ENCODE data around the gene GGACT.
"Not testable (repeated sequence)": the region's sequence is repeated elsewhere in the genome, so short reads cannot be mapped to it uniquely, and the experiment has no call there.

GGACT gene

DNA sequence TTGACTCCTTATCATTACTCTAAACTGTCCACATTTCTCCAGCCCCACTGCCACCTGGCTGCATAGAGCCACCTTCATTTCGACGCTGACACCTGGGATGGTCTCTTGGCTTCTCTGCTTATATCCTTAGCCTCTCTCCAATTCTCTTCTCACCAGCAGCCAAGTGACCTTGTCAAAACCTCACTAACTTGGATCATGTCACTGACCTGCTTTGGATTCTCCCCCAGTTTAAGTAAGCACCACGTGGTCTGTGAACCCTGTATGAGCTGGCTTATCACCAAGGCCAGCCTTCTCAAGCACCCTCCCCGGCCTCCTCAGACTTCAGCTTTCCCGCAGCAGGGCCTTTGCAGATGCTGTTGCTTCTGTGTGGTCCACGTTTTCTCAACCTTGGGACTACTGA lies 12.3 kb upstream of the GGACT start:
- DNase-seq = no peak

DNA sequence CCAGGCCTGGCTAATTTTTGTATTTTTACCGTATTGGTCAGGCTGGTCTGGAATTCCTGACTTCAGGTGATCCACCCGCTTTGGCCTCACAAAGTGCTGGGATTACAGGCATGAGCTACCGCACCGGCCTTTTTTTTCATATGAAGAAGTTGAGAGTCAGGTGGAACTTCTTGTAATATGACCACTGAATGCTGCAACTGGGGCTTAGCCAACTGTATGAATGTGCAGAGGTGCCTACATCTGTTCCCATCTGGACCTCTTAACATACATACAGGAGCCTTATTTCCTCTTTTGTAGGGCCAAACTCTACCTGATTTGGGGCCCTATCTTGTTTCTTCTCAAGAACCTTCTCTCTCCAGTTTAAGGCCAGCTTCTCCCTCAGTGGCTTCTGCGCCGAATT lies 11.9 kb upstream of the GGACT start:
- DNase-seq = no peak

DNA sequence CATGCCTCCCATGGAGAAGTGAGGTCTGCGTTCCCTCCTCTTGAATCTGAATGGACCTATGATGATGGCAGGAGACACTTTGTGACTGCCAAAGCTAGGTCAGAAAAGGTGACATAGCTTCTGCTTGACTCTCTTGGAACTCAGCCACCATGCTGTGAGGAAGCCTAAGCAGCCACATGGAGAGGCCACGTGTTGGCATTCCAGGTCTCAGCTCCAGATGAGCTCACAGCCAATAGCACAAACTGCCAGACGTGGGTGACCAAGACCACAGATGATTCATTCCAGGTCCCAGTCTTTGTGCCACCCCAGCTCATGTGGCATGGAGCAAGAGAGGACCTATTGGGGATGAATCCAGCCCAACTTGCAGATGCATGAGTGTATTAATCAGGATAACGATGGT lies 8.7 kb upstream of the GGACT start:
- no peak for DNase-seq

DNA sequence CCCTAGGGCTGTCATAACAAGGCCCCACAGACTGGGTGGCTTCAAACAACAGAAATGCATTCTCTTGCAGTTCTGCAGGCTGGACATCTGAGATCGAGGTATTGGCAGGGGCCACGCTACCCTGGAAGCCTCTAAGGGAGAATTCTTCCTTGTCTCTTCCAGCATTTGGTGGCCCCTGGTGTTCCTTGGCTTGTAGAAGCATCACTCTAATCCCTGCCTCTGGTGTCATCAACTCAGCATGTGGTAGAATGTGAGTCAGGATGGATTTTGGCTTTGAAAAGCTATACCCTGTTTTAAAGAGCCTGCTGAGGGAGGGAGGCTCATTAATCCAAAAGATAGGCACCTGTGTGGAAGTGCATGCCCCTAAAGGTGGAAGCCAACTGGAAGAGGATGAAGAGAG lies 7.9 kb upstream of the GGACT start:
- DNase-seq = no peak

DNA sequence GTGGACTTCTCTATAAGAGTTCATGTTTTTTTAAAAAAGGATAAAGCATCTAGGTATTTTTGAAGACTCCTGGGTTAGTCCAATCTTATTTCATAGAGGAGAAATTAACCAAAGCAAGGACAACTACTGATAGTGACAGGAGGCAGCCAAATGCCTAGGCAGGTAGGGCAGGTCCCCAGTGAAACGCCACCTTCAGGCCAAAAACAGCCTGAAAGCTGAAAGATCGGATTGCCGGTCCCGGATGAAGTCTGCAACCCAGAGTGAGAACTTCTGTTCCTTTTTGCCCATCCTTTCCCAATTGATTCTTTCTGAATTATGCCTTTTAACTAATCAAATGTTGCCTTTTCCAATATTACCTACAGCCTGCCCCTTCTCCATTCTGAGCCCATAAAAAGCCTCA lies 6.1 kb upstream of the GGACT start:
- DNase-seq = no peak

DNA sequence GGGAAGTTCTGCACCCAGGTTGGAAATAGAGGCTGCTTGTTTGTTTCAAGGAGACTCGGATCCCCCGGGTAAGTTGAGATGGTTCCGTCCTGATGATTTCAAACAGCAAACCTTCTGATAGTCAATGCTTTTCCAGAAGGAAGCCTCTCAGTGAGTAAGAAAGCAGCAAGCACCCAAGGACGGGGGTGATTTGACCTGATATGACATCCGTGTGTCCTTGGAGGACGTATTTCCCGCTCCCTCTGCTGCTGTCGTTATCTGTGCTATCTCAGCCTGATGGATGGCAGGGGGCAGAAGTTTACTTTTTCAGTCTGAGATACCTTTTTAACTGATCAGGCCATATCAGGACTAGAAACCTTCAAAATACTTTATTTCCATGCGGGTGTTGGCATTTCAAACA lies 5.7 kb upstream of the GGACT start:
- no peak for DNase-seq

DNA sequence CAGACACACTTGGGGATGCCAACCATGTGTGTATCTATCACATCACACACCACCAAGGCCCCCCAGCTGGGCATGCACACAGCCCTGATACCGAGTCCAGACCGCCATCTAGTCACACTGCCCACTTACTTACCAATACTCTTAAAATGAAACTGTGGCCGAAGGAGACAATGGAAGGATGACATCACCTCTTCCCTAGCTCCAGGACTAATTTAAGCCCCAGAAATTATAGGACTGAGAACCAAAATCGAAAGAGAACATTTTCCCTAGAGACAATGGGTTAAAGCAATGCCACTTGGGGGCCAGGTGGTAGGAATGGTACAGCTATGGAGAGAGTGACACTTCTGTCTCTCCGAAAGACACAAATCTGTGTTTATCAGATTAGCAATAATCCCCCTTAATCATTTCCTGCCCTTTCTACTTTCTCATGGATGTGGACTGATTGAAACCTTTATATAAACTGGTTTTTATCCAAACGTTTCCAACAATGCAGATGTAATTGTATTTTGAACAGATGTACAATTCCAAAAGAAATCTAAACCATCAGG lies 663 bp upstream of the GGACT start:
- no peak for DNase-seq

DNA sequence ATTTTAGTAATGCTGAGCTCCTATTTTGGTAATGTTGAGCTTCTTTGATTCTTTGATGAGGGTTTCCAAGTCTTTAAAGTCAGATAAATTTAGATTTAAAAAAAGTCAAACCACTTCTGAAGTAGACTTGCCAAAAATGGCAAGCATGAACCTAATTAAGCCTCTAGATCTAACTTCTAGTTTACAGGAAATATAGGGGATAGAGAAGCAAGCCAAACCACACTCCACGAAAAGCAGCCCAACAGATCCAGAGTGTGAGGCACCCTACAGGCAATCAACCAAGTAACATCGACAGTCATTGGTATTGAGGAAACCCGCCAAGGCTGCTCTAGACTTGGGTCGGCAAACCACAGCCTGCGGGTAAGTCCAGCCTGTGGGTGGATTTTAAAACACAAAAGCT lies 3.7 kb downstream of the GGACT start:
- no peak for DNase-seq

DNA sequence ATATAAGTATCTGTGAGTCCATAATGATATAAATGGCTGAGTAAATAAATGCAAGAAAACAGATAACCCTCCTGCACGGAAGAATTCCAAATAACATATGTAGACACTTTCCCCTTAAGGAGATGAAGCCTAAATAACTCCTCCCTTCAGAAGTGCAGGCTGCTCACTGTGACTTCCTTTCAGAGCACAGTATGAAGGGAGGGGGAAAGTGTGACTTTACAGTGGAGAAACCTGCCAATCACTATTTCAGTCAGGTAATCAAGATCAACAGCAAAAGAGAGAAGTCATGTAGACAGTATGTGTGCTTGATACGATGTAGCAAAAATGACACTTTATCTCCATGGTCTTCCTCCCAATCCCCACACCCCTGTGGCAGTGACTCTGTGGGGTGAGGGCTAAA lies 7.1 kb downstream of the GGACT start:
- no peak for DNase-seq

DNA sequence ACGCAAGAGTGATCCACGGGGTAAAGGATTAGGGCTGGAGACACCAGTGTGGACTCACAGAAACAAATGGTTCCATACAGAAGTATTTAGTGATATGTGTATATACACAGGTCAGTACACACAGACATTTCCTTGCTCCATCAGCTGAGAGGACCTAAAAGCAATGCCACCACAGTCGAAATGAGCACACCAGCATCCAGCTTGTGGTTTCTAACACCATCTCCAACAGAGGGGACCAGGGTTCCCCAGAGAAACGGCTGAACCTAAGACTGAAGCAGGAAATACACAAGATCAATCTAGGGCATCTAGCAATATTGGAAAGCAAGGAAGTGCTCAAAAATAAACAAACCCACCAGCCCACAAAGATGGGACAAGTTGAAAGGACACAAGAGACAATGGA lies 7.6 kb downstream of the GGACT start:
- no peak for DNase-seq

DNA sequence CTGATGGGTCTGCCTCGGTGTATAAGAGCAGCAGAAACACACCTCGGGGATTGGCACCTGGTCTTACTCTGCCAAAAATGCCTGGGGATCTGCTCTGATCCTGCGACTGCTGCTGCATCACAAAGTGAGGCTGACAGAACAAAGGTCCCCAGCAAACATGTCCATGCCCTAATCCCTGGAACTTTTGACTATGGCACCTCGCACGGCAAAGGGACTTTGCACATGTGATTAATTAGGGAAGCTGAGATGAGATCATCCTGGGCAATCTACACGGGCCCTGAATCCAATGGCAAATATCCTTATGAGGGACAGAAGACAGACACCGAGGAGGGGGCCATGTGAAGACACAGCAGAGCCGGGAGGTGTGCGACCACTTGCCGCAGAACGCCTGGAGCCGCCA lies 8.5 kb downstream of the GGACT start:
- no peak for DNase-seq

DNA sequence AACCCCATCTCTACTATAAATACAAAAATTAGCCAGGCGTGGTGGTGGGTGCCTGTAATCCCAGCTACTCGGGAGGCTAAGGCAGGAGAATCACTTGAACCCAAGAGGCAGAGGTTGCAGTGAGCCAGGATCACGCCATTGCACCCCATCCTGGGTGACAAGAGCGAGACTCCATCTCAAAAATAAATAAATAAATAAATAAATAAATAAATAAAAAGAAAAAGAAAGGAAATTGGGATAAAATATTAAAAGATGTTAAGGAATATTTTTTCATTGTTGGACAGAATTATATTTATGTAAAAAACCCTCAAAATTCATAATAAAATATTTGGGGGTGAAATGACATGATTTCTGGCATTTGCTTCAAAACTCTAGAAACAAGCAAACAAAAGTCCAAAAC lies 11.3 kb downstream of the GGACT start:
- DNase-seq = not testable (repeated sequence)

DNA sequence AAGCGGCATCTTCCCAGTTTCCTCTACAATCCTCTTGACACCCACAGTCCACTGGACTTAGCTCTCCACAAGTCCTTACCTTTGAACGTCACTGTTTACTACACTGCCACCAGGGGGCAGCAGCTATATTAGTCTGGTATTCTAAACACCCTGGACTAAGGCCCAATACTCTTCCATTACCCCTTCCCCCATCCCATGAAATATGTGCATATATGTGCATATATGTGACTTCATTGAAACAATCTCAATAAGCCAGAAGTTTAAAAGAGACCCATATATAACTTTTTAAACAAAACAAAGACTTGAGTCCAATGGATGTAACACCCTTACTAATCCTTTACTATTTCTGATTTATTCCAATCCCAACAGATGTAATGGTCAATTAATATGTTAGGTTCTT lies 15.5 kb downstream of the GGACT start:
- DNase-seq = peak; percentile 19

DNA sequence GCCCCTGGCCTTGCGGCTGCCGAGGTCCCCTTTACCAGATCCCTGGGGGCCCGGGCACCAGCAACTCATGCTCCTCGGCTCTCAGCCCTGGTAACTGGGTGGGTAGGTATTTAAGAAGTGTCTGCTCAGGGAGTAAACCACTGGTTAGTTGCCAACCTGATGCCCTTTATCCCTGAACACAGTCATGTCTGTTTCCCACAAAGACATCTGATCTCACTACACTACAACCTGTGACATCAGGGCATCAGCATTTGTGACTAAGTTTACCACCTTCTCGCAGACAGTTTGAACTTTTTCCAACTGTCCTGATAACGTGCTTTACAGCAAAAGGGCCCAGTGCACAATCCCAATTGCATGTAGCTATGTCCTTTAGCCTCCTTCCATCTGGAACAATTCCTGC lies 22.0 kb downstream of the GGACT start:
- DNase-seq = no peak

DNA sequence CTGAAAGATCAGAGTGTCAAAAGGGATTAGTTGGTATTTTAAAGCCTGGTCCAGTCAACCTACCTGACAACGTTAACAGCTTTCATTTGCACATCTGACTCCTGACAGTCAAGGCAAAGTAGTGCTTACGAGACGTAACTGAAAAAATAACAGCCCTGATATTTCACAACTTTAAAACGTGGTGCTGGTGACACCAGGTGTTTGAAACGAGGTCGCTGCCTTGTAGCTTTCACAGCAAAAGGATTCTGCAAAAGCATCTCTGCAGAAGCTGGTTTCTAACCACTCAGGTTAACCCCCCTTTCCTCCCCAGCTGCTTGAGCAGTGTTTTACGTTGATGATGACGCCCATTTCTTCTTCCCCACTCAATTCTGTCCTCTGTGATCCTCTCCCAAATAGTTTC lies 23.3 kb downstream of the GGACT start:
- DNase-seq = no peak

DNA sequence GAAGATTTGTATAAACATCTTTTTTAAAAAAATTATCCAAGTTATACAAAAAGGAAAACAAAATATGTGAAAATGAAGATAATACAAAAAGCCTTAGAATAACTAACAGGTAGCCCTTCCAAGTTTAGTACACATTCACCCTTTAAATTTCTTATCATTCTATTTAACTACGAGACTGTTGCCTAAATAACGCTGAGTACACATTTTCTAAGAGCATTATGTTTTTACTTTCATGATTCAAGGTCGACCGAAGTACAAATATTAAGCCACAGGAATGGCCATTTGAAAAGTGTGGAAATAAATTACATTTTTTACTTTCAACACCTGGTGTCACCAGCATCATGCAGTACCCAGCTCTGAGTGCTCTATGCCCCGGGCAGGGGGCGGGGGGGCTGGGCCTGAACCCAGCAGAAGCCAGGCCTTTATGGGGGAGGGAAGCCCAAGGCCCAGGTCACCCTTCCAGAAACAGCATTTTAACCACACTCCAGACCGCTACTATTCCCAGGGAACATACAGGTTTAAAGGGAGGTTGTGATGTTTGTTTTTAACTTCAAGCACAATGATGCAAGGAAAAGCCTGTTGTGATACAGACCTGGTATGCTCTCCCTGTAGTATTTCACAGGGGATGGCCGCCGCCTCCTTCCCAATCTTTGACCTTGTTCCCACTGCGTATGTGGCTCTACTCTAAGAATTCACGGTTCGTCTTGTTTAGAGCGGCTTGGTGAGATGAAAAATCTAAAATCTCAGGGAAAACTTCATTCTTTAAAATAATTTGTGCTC lies 24.0 kb downstream of the GGACT start:
- DNase-seq = no peak

DNA sequence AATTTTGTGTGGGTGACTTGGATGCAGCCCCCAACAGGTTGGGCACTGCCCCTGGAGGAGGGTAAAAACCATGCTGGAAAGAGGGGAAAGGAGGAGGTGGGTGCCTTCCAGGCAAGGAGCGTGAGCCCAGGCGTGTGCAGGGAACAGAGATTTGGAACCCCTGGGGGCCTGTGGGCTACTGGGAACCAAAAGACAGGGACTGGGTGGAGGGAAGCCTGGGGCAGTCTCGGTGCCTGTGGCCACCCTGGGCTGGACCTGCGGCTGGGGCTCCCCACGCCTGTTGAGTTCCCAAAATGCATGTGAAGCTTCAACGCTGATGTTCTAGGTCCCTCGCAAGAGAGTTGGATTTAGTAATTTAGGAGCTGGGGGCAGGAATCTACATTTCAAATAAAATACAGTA lies 24.8 kb downstream of the GGACT start:
- no peak for DNase-seq

DNA sequence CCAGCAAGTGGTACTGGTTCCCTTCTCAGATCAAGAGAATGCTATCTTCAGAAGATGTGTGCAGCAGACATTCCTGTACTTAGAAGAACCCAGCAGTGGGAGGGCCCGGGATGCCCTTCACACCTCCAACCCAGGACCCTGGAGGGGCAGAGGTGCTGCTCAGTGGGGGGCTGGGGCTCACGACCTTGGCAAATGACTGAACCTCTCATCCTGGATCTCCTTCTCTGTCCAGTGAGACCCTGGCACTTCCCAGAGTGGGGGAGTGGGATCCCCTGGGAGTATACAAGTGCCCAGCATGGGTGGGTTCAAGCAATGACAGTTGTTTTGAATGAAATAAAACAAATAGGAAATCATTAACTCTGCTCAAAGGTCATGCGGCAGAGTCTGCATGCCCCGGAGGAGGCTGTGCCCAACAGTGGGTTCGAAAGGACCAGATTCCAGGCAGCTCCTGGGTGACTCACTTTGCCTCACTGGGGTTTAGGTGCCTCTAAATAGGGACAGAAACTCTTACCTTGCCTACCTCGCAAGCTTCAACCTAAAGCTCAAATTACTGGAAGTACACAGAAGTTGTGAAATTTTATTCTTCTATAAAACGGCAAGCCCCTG lies 26.9 kb downstream of the GGACT start:
- no peak for DNase-seq

DNA sequence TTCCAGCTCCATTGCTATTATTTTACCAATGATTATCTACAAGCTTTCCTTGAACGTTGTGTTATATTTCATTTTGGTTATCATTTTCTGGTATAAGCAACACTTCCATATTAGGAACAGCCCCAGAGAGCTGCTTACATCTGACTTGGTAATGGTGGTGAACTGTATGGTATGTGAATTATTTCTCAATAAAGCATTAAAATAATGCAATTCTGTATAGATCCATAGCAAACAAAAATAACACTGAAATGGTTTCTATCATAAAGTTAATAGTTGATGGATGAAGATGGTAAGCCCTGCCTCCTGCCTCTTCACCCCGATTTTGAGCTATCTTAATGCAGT lies 27.5 kb downstream of the GGACT start:
- DNase-seq = no peak

DNA sequence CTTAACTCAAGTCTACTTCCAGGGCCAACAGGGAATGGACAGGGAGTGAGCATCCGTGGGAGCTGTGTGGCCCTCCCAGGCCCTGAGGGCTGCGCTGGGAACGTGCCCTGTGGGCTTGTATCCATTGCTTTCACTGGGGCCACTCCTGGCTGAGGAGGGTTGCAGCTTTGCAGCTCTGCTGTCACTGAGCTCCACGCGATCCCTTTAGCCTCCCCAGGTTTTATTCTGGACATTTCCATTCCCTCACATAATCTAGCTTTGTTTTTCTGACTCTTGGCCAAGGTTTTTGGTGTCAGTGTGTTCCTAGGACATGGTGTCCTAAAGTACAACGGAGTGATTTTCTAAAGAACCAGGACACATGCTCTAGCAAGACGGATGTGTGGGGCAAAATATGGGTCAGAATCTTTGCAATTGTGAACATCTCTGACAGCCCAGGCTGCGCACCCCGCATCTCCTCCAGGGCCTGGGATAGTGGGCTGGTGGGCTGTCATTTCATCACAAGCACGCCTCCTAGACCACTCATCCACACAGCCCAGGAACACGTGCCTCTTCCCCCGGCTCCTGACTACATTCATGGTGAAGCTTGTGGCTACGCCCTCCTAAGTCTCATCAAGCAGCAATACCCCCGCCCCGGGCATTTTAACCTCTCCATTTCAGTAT lies 28.0 kb downstream of the GGACT start:
- no peak for DNase-seq

DNA sequence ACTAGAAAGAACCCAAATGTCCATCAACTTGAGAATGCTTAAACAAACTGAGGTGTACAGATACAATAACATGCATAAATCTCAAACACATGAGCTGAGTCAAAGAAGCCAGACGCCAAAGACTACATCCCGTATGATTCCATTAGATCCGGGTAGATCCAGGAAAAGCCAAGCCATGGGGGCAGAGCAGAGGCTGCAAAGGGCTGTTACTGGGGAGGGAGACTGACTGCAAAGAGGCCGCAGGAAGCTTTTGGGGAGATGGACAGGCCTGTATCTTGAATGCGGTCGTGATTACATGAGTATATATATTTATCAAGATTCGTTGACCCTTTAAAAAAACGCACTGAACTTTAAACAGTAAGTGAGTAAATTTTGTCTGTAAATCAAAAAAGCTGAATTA lies 28.7 kb downstream of the GGACT start:
- DNase-seq = no peak

DNA sequence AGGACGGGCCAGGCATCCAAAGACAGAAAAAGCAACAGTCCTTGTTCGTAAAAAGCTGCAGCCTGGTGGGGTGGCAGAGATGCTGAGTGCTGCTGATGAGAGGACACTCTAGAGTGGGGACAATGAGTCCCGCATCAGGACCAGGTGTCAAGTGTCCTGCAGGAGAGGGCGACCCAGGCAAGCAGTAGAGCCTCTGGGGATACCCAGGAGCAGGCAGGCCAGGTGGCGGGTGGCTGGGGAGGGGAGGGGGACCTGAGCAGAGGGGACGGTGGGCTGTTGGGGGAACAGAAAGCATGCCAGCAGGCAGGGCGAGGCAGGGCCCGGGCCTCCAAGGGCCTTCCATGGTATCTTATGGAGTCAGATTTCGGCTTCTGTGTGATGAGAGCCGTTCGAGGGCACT lies 35.8 kb downstream of the GGACT start:
- DNase-seq = no peak

DNA sequence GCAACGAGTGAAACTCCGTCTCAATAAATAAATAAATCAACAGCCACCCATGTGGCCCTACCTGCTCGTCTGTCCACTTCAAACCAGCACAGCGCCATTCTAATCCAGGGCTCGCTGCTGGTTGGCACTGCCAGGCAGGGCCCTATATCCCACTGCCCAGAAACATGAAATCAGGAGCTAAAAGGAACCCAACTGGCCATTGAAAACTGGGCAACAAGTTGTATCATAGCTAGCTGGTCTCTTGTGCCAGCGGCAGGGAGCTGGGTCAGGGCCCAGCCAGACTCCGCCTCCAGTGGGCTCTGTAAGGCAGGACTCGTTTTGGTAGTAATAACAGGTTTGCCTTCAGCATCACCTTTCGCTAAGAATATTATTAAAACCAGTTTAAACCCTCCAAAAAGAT lies 39.3 kb downstream of the GGACT start:
- no peak for DNase-seq

DNA sequence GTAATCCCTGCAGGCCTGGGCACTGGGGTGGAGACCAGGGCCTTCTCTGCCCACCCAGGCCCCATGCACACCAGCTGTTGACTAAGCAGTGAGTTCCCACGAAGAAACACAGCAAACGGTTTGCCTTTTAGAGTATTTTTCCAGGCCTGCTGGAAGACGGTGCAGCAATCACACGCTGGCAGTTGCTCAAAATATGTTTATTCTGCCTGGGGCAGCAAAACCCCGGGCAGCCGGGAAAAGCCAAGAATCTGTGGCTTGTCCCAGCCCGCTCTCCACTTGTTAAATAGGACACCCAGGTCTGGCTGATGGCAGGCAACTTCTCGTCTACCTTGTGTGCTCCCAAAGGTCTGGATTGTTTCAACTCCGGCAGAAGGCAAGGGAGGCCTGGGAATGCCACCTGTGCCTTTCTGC lies 40.8 kb downstream of the GGACT start:
- DNase-seq = no peak

Data from SIG-M5 (cell line).